Transverse colon (tissue), 4 donors: ENCODE results near the gene PDXDC1. TPM values are rescaled to one million over a fixed set of nuclear protein-coding genes. Genes with fewer than 3 reads are reported as not detected.
"Not testable (repeated sequence)": the region's sequence is repeated elsewhere in the genome, so short reads cannot be mapped to it uniquely, and the experiment has no call there.

Experiments
- DNase-seq: peaks from one replicate; pipeline ENCODE4 v3.0.0-alpha.2; 2019
- H3K27ac ChIP-seq, 4 donors: fragments of 200-600 bp; sonication (generic); 2 replicates each; pipeline ENCODE4 v1.5.1; 2016 to 2018; ENCODE audit warnings: inconsistent platforms in 4 of 4
- H3K27me3 ChIP-seq: fragments of 200-600 bp; sonication (generic); 2 replicates; pipeline ENCODE4 v1.5.1; 2017; ENCODE audit warnings: inconsistent platforms
- H3K36me3 ChIP-seq, 4 donors: fragments of 200-600 bp; sonication (generic); 2 replicates each; pipeline ENCODE4 v1.5.1; 2017 to 2019; ENCODE audit warnings: inconsistent platforms in 4 of 4
- H3K4me1 ChIP-seq, 4 donors: fragments of 200-600 bp; sonication (generic); 2 replicates each; pipeline ENCODE4 v1.5.1; 2017 to 2020; ENCODE audit warnings: inconsistent platforms in 4 of 4
- H3K4me3 ChIP-seq, 4 donors: fragments of 200-600 bp; sonication (generic); 1 replicate in 1 of 4; 2 replicates in 3 of 4; pipeline versions ENCODE4 v1.5.1 to v1.6.1; 2017 to 2019; ENCODE audit warnings: inconsistent platforms in 4 of 4
- H3K9me3 ChIP-seq, 2 donors: fragments of 200-600 bp; sonication (generic); 2 replicates each; pipeline ENCODE4 v1.5.1; 2017 to 2019; ENCODE audit warnings: inconsistent platforms in 2 of 2
- CTCF ChIP-seq, 5 experiments: fragments of 200-600 bp in 3 of 5; fragments of 450-650 bp in 2 of 5; sonication (generic) in 3 of 5; IDR thresholded peaks; 1 replicate in 2 of 5; 2 replicates in 3 of 5; pipeline ENCODE4 v1.5.1; 2016 to 2017; ENCODE audit warnings: antibody characterized with exemption in 5 of 5, inconsistent platforms in 3 of 5, mild to moderate bottlenecking in 2 of 5, moderate library complexity in 1 of 5
- EP300 ChIP-seq: sonication (generic); formaldehyde crosslinking; IDR thresholded peaks from one replicate; pipeline ENCODE4 v1.6.1; 2017; ENCODE audit warnings: antibody characterized with exemption, low read depth
- POLR2A ChIP-seq: fragments of 450-650 bp; IDR thresholded peaks from one replicate; pipeline ENCODE4 v1.6.1; 2016; ENCODE audit warnings: antibody characterized with exemption, mild to moderate bottlenecking, moderate library complexity
- POLR2AphosphoS5 ChIP-seq, 3 donors: sonication (generic); formaldehyde crosslinking; IDR thresholded peaks; one replicate each; pipeline ENCODE4 v1.6.1; 2016; ENCODE audit warnings: antibody characterized with exemption in 3 of 3
- WGBS, 2 donors: methylation state at CpG; one replicate each; pipeline ENCODE4 v1.1.5; 2018; ENCODE audit warnings: low coverage in 1 of 2; 5-methylcytosine and 5-hydroxymethylcytosine counted together
- in situ Hi-C, 4 donors: fragments of 200-750 bp; cut with MboI; loops; one replicate each; pipeline versions ENCODE4 v1.15.0 to v1.15.1; 2017; ENCODE audit warnings: low sequenced_read_pairs in 3 of 4, low pct_ligation_motif_present in 1 of 4, low pct_unique_long_range_greater_than_20kb in 1 of 4
- intact Hi-C: fragments of 100-400 bp; cut with DNase I; formaldehyde crosslinking; loops from one replicate; pipeline ENCODE4 v1.15.1; 2023; ENCODE audit warnings: low total_unique reads
- total RNA-seq, 4 donors: library from RNA; depleted of rRNA; stranded (reverse); fragments of >200 nt; gene quantifications; one replicate each; pipeline ENCODE4 v1.1.0, GENCODE V29; 2016

Gene PDXDC1
- total RNA-seq, 4 donors from 2014 or later: 95.8 to 162 (median 133) TPM

DNA sequence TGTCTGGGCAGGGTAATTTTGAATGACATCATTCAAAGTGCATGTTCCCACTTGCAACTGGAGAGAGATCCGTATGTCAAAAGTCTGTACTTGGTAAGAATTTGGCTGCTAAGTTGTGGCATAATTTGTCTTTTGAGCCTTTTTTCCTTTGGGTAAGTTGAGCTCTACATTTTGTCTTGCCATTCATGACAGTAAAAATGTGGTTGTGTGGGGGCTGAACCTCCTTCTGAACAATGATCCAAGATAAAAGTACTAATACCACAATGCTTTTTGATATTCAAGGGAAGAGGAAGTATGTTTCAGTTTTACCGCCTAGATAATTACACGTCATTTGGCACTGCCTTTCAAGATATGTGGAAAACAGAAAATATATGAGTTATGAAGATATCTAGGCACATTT is 32.1 kb upstream of the PDXDC1 start:
- in situ Hi-C loops, H3K27ac ChIP-seq, DNase-seq, intact Hi-C loops, H3K27me3 ChIP-seq, H3K36me3 ChIP-seq, H3K9me3 ChIP-seq, H3K4me3 ChIP-seq, H3K4me1 ChIP-seq: not testable (repeated sequence)
- 43 to 52% methylated on average over 3 of the region's 3 CpGs for WGBS, 2 donors

GRCh38 chr16:14955546-14956231 is 19.1 kb upstream of the PDXDC1 start:
- Histone ChIP-seq H3K27me3 (no peaks in the 10 kb centered on the region), H3K4me1 (peaks cover 0 to 16% (median 6%) of the 10 kb centered on the region in 4 donors), H3K36me3 (no peaks in the 10 kb centered on the region), H3K27ac (no peak overlapping the region), H3K9me3 (no peaks in the 10 kb centered on the region), H3K4me3 (no peak overlapping the region)
- DNase-seq: no peak
- intact Hi-C loops: no loop called here
- in situ Hi-C loops: no loop called here
- TF ChIP-seq POLR2A (no peak), POLR2AphosphoS5 (IDR thresholded peaks at IDR 0.05) (no peak), CTCF (IDR thresholded peaks at IDR 0.05) (no peak), EP300 (no peak)
- WGBS, 2 donors: 95% methylated on average over 14 to 16 of the region's 16 CpGs

DNA sequence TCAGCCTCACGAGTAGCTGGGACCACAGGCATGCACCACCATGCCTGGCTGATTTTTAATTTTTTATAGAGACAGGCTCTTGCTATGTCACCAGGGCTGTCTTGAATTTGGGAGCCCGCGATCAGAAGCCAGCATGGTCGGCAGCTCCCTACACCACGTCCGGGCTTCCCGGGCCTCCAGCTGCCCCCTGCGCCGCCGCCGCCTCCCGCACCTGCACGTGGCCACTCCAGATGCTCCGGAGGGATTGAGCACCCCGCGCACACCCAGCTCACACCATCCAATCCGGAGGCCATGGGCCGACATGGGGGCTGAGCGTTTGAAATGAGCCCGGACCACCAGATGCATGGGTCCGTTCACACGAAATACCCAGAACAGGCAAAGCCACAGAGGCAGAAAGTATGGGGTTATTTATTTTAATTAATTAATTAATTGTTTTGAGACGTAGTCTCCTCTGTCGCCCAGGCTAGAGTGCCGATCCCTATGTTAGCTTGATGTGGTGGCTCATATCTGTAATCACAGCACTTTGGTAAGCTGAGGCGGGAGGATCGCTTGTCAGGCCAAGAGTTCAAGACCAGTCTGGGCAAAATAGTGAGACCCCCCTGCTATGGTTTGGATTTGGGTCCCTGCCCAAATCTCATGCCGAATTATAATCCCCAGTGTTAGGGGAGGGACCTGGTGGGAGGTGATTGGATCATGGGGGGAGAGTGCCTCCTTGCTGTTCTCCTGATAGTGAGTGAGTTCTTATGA is 17.1 kb upstream of the PDXDC1 start:
- Histone ChIP-seq H3K36me3 (no peaks in the 10 kb centered on the region), H3K4me1 (peaks cover 0 to 16% (median 6%) of the 10 kb centered on the region in 4 donors), H3K4me3 (no peak overlapping the region), H3K27ac (no peak overlapping the region), H3K27me3 (no peaks in the 10 kb centered on the region), H3K9me3 (no peaks in the 10 kb centered on the region)
- DNase-seq: no peak
- WGBS, 2 donors: 93% methylated on average over 28 of the region's 28 CpGs
- in situ Hi-C loops: no loop called here
- intact Hi-C loops: no loop called here
- no peak for TF ChIP-seq EP300
- TF ChIP-seq POLR2AphosphoS5 (IDR thresholded peaks at IDR 0.05): no peak
- TF ChIP-seq POLR2A: no peak
- TF ChIP-seq CTCF (IDR thresholded peaks at IDR 0.05): no peak

GRCh38 chr16:14958323-14958600 is 16.6 kb upstream of the PDXDC1 start:
- H3K27me3 ChIP-seq: no peaks in the 10 kb centered on the region
- TF ChIP-seq EP300 (no peak), POLR2AphosphoS5 (IDR thresholded peaks at IDR 0.05) (no peak), CTCF (IDR thresholded peaks at IDR 0.05) (no peak), POLR2A (no peak)
- H3K27ac ChIP-seq: no peak overlapping the region
- no peak for DNase-seq
- 87 to 92% methylated on average over 4 of the region's 4 CpGs for WGBS, 2 donors
- intact Hi-C loops: no loop called here
- H3K4me1 ChIP-seq: peaks cover 0 to 16% (median 6%) of the 10 kb centered on the region in 4 donors
- in situ Hi-C loops: no loop called here
- no peaks in the 10 kb centered on the region for H3K36me3 ChIP-seq
- H3K9me3 ChIP-seq: no peaks in the 10 kb centered on the region
- H3K4me3 ChIP-seq: no peak overlapping the region
